ENCODE measurements around the gene GDPD5.

DNA sequence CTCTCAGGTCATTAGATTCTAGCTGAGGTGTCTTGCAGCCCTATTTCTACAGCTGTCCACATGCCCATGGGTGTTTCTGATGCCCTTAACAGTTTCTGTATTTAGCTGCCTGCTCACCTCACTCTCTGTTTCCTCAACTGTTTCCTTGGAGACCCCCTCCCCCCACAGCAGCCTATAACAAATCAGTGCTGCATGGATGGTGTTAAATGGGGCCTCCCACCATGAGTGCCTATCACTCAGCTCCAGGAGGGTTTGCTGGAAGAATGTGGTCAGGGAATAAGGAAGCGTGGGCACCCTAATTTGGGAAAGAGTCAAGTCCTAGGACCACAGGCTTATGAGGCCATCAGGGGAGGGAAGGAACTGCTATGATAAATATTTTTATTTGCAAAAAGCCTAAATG is 101.3 kb downstream of the GDPD5 start:
- no peak for TF ChIP-seq POLR2A (IDR thresholded peaks at IDR 0.05; ENCODE audit: low read depth)
- TF ChIP-seq, protein P1, sequence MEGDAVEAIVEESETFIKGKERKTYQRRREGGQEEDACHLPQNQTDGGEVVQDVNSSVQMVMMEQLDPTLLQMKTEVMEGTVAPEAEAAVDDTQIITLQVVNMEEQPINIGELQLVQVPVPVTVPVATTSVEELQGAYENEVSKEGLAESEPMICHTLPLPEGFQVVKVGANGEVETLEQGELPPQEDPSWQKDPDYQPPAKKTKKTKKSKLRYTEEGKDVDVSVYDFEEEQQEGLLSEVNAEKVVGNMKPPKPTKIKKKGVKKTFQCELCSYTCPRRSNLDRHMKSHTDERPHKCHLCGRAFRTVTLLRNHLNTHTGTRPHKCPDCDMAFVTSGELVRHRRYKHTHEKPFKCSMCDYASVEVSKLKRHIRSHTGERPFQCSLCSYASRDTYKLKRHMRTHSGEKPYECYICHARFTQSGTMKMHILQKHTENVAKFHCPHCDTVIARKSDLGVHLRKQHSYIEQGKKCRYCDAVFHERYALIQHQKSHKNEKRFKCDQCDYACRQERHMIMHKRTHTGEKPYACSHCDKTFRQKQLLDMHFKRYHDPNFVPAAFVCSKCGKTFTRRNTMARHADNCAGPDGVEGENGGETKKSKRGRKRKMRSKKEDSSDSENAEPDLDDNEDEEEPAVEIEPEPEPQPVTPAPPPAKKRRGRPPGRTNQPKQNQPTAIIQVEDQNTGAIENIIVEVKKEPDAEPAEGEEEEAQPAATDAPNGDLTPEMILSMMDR (IDR thresholded peaks at IDR 0.05): no peak
- no peak for TF ChIP-seq POLR2AphosphoS5 (IDR thresholded peaks at IDR 0.05)
